Central memory CD8-positive, alpha-beta T cell (primary cell): Measurements from ENCODE around the gene FRMPD4.

ENCODE experiments used
- ATAC-seq: fragments of 150-1000 bp; cut with Tn5 transposase; replicated peaks from 2 replicates; pipeline ENCODE4 v1.10.0; 2022; ENCODE audit warnings: mild to moderate bottlenecking, moderate FRiP score, moderate number of reproducible peaks; ENCODE audit not compliant: poor library complexity, severe bottlenecking; ENCODE audit errors: extremely low read depth
- DNase-seq, 2 donors: peaks; one replicate each; pipeline ENCODE4 v3.0.0; 2021; ENCODE audit warnings: low spot score in 2 of 2
- H3K27ac Mint-ChIP-seq: one replicate; pipeline ENCODE4 v1.8.0; 2022; ENCODE audit warnings: low read depth, mild to moderate bottlenecking, moderate library complexity, mixed read lengths
- H3K27me3 Mint-ChIP-seq: one replicate; pipeline ENCODE4 v1.8.0; 2022; ENCODE audit warnings: mixed read lengths
- H3K36me3 Mint-ChIP-seq: one replicate; pipeline ENCODE4 v1.8.0; 2022; ENCODE audit warnings: mild to moderate bottlenecking, moderate library complexity, mixed read lengths; ENCODE audit not compliant: insufficient read depth
- H3K4me1 Mint-ChIP-seq: one replicate; pipeline ENCODE4 v1.8.0; 2022; ENCODE audit warnings: mixed read lengths
- H3K4me3 Mint-ChIP-seq: one replicate; pipeline ENCODE4 v1.8.0; 2022; ENCODE audit warnings: mild to moderate bottlenecking, moderate library complexity, mixed read lengths
- H3K9me3 Mint-ChIP-seq: one replicate; pipeline ENCODE4 v1.8.0; 2022; ENCODE audit warnings: mixed read lengths

Gene FRMPD4

GRCh38 chrX:12685541-12685940, 547.3 kb downstream of the FRMPD4 start:
- no peak for DNase-seq
- H3K36me3 Mint-ChIP-seq = no peaks in the 10 kb centered on the region

GRCh38 chrX:12686331-12686730, 548.1 kb downstream of the FRMPD4 start:
- H3K27ac Mint-ChIP-seq = no peak overlapping the region
- ATAC-seq (no peak), DNase-seq (no peak)
- H3K4me3 Mint-ChIP-seq = no peak overlapping the region
- no peaks in the 10 kb centered on the region for H3K27me3 Mint-ChIP-seq
- no peaks in the 10 kb centered on the region for H3K9me3 Mint-ChIP-seq
- H3K36me3 Mint-ChIP-seq = no peaks in the 10 kb centered on the region
- H3K4me1 Mint-ChIP-seq = no peaks in the 10 kb centered on the region

More at GRCh38 chrX:12685541-12685940, 547.3 kb downstream of the FRMPD4 start:
- H3K4me3 Mint-ChIP-seq = no peak overlapping the region
- H3K27me3 Mint-ChIP-seq = no peaks in the 10 kb centered on the region
- no peak for ATAC-seq
- H3K9me3 Mint-ChIP-seq = no peaks in the 10 kb centered on the region
- no peaks in the 10 kb centered on the region for H3K4me1 Mint-ChIP-seq
- no peak overlapping the region for H3K27ac Mint-ChIP-seq

- ATAC-seq (no peak), DNase-seq (no peak)
- H3K4me1 Mint-ChIP-seq = no peaks in the 10 kb centered on the region
- no peak overlapping the region for H3K4me3 Mint-ChIP-seq
- H3K27me3 Mint-ChIP-seq = no peaks in the 10 kb centered on the region
- H3K27ac Mint-ChIP-seq = no peak overlapping the region
- peaks cover 2% of the 10 kb centered on the region for H3K36me3 Mint-ChIP-seq
- no peaks in the 10 kb centered on the region for H3K9me3 Mint-ChIP-seq
Measured at GRCh38 chrX:12690646-12691045, 552.4 kb downstream of the FRMPD4 start.

- H3K27ac Mint-ChIP-seq = no peak overlapping the region
- DNase-seq = no peak
- H3K36me3 Mint-ChIP-seq = peaks cover 2% of the 10 kb centered on the region
- H3K4me3 Mint-ChIP-seq = no peak overlapping the region
- no peak for ATAC-seq
- H3K27me3 Mint-ChIP-seq = peaks cover 17% of the 10 kb centered on the region
- H3K4me1 Mint-ChIP-seq = no peaks in the 10 kb centered on the region
- H3K9me3 Mint-ChIP-seq = no peaks in the 10 kb centered on the region
Measured at GRCh38 chrX:12693754-12694153, 555.5 kb downstream of the FRMPD4 start.

GRCh38 chrX:12700745-12701144, 562.5 kb downstream of the FRMPD4 start:
- no peak overlapping the region for H3K27ac Mint-ChIP-seq
- peaks cover 28% of the 10 kb centered on the region for H3K27me3 Mint-ChIP-seq

GRCh38 chrX:12701628-12702027, 563.4 kb downstream of the FRMPD4 start:
- no peak for ATAC-seq
- no peaks in the 10 kb centered on the region for H3K36me3 Mint-ChIP-seq
- H3K4me1 Mint-ChIP-seq = no peaks in the 10 kb centered on the region
- no peak for DNase-seq
- no peaks in the 10 kb centered on the region for H3K9me3 Mint-ChIP-seq
- peaks cover 22% of the 10 kb centered on the region for H3K27me3 Mint-ChIP-seq
- no peak overlapping the region for H3K4me3 Mint-ChIP-seq
- H3K27ac Mint-ChIP-seq = no peak overlapping the region

More at GRCh38 chrX:12700745-12701144, 562.5 kb downstream of the FRMPD4 start:
- DNase-seq = no peak
- Mint-ChIP-seq H3K4me1 (no peaks in the 10 kb centered on the region), H3K4me3 (no peak overlapping the region), H3K9me3 (no peaks in the 10 kb centered on the region), H3K36me3 (no peaks in the 10 kb centered on the region)
- ATAC-seq = no peak

- ATAC-seq = no peak
- Mint-ChIP-seq H3K4me1 (no peaks in the 10 kb centered on the region), H3K9me3 (no peaks in the 10 kb centered on the region), H3K27ac (no peak overlapping the region), H3K36me3 (no peaks in the 10 kb centered on the region), H3K27me3 (peaks cover 13% of the 10 kb centered on the region), H3K4me3 (no peak overlapping the region)
- DNase-seq = no peak
Measured at GRCh38 chrX:12702509-12703091, 564.3 kb downstream of the FRMPD4 start.

- Mint-ChIP-seq H3K4me3 (no peak overlapping the region), H3K4me1 (no peaks in the 10 kb centered on the region), H3K36me3 (no peaks in the 10 kb centered on the region), H3K27ac (no peak overlapping the region), H3K27me3 (peaks cover 21% of the 10 kb centered on the region), H3K9me3 (no peaks in the 10 kb centered on the region)
- no peak for ATAC-seq
- DNase-seq = no peak
Measured at GRCh38 chrX:12704706-12705105, 566.4 kb downstream of the FRMPD4 start.

- Mint-ChIP-seq H3K36me3 (no peaks in the 10 kb centered on the region), H3K27ac (no peak overlapping the region), H3K4me1 (no peaks in the 10 kb centered on the region), H3K9me3 (no peaks in the 10 kb centered on the region), H3K27me3 (peaks cover 11% of the 10 kb centered on the region), H3K4me3 (no peak overlapping the region)
- DNase-seq (no peak), ATAC-seq (no peak)
Measured at GRCh38 chrX:12709047-12709446, 570.8 kb downstream of the FRMPD4 start.

GRCh38 chrX:12711435-12712040, 573.3 kb downstream of the FRMPD4 start:
- no peaks in the 10 kb centered on the region for H3K36me3 Mint-ChIP-seq
- ATAC-seq (no peak), DNase-seq (no peak)
- no peak overlapping the region for H3K4me3 Mint-ChIP-seq
- H3K27ac Mint-ChIP-seq = no peak overlapping the region
- peaks cover 11% of the 10 kb centered on the region for H3K27me3 Mint-ChIP-seq
- no peaks in the 10 kb centered on the region for H3K9me3 Mint-ChIP-seq
- no peaks in the 10 kb centered on the region for H3K4me1 Mint-ChIP-seq

- Mint-ChIP-seq H3K36me3 (no peaks in the 10 kb centered on the region), H3K4me1 (no peaks in the 10 kb centered on the region), H3K27me3 (peaks cover 13% of the 10 kb centered on the region), H3K27ac (no peak overlapping the region), H3K4me3 (no peak overlapping the region), H3K9me3 (no peaks in the 10 kb centered on the region)
- no peak for DNase-seq
- no peak for ATAC-seq
Measured at GRCh38 chrX:12716574-12716973, 578.3 kb downstream of the FRMPD4 start.

- DNase-seq (no peak), ATAC-seq (no peak)
- H3K36me3 Mint-ChIP-seq = no peaks in the 10 kb centered on the region
- no peak overlapping the region for H3K27ac Mint-ChIP-seq
- H3K9me3 Mint-ChIP-seq = no peaks in the 10 kb centered on the region
- H3K4me3 Mint-ChIP-seq = no peak overlapping the region
- H3K4me1 Mint-ChIP-seq = no peaks in the 10 kb centered on the region
- peaks cover 13% of the 10 kb centered on the region for H3K27me3 Mint-ChIP-seq
Measured at GRCh38 chrX:12719837-12720236, 581.6 kb downstream of the FRMPD4 start.

GRCh38 chrX:12721042-12721441, 582.8 kb downstream of the FRMPD4 start:
- Mint-ChIP-seq H3K36me3 (no peaks in the 10 kb centered on the region), H3K27ac (no peak overlapping the region), H3K4me1 (no peaks in the 10 kb centered on the region), H3K27me3 (peaks cover 13% of the 10 kb centered on the region), H3K9me3 (no peaks in the 10 kb centered on the region), H3K4me3 (no peak overlapping the region)
- DNase-seq (no peak), ATAC-seq (no peak)
